Liver (tissue), 3 donors: ENCODE measurements around the gene KPNB1.

ENCODE experiments used
- CTCF ChIP-seq: fragments of 150-350 bp; IDR thresholded peaks from 2 replicates; pipeline ENCODE4 v1.5.1; 2017; ENCODE audit warnings: improper control_type of control experiment, low read depth, low read length; ENCODE audit not compliant: missing input control
- EGR1 ChIP-seq, 2 donors: IDR thresholded peaks; 2 replicates each; pipeline ENCODE4 v1.6.1; 2016 to 2018; ENCODE audit warnings: antibody characterized with exemption in 2 of 2, low read depth in 2 of 2
- GABPA ChIP-seq, 2 donors: IDR thresholded peaks in 1 of 2; conservative IDR thresholded peaks in 1 of 2; 2 replicates each; pipeline ENCODE4 v1.6.1; 2016; ENCODE audit warnings: antibody characterized with exemption in 2 of 2, mild to moderate bottlenecking in 1 of 2, moderate library complexity in 1 of 2
- MAX ChIP-seq: IDR thresholded peaks from 2 replicates; pipeline ENCODE4 v1.6.1; 2016; ENCODE audit warnings: antibody characterized with exemption
- REST ChIP-seq: IDR thresholded peaks from 2 replicates; pipeline ENCODE4 v1.6.1; 2016; ENCODE audit warnings: antibody characterized with exemption, mild to moderate bottlenecking
- TAF1 ChIP-seq: conservative IDR thresholded peaks from 2 replicates; pipeline ENCODE4 v1.6.1; 2016; ENCODE audit warnings: antibody characterized with exemption, mild to moderate bottlenecking
- YY1 ChIP-seq: IDR thresholded peaks from 2 replicates; pipeline ENCODE4 v1.6.1; 2016; ENCODE audit warnings: antibody characterized with exemption, mild to moderate bottlenecking
- donor health status: healthy.
- donor health status: healthy.

GRCh38 chr17:47718634-47719405, 69.1 kb downstream of the KPNB1 start:
- no peak for TF ChIP-seq CTCF
- no peak for TF ChIP-seq YY1
- TF ChIP-seq REST, result no peak
- TF ChIP-seq EGR1 (IDR thresholded peaks at IDR 0.05; ENCODE audit: low read depth in 2 of 2), result no peak
- no peak for TF ChIP-seq GABPA (IDR thresholded peaks at IDR 0.05 in 1 of 2, conservative IDR thresholded peaks at IDR 0.05 in 1 of 2)
- no peak for TF ChIP-seq MAX
- TF ChIP-seq TAF1, result no peak
